B cell (primary cell): ENCODE data around the gene NUP85.

Experiments
- CTCF ChIP-seq: fragments of 200-600 bp; IDR thresholded peaks from one replicate; pipeline ENCODE4 v1.8.0; 2022; ENCODE audit warnings: antibody characterized with exemption, mild to moderate bottlenecking
- EZH2 ChIP-seq: IDR thresholded peaks from 2 replicates; pipeline ENCODE4 v1.6.1; 2012; ENCODE audit warnings: borderline replicate concordance, low read depth, mild to moderate bottlenecking, moderate library complexity, low read length; ENCODE audit not compliant: insufficient read depth, poor library complexity, severe bottlenecking

GRCh38 chr17:75181110-75181509 is 24.4 kb upstream of the NUP85 start:
- no peak for TF ChIP-seq CTCF
- no peak for TF ChIP-seq EZH2
